ENCODE results near the gene POLR2C. TPM values are rescaled to one million over a fixed set of nuclear protein-coding genes. Genes with fewer than 3 reads are reported as not detected.

The POLR2C gene
- total RNA-seq, 1 donor from 2014 or later = 76.0 TPM

GRCh38 chr16:57507136-57508034 is 44.9 kb downstream of the POLR2C start:
- DNase-seq = peak; percentile 24

DNA sequence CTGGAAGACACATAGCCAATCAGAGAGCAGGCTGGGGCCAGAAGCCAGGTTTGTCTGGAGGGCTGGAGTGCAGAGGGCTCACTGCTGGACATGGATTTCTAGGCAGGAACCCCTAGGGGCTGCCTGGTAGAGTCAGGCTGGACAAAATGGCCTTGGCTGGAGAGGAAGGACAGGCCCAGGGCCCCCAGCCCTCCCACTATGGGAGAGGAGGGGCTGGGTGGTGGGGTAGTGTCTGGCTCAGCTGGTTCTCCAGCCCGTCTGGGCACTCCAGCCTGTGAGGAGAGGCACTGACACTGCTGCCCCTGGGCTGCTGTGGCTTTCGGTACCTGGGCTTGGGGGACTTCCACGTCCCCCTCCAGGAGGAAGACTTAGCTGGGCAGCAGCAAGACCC is 45.6 kb downstream of the POLR2C start:
- Histone ChIP-seq H3K4me1 (peaks cover 15% of the 10 kb centered on the region), H3K27me3 (ENCODE audit: low read depth) (no peaks in the 10 kb centered on the region), H3K36me3 (no peaks in the 10 kb centered on the region), H3K27ac (no peak overlapping the region), H3K9me3 (no peaks in the 10 kb centered on the region), H3K4me3 (no peak overlapping the region)
- no peak for DNase-seq
- intact Hi-C loops (cut with DNase I) = no loop called here
- no peak for ATAC-seq
- TF ChIP-seq CTCF (IDR thresholded peaks at IDR 0.05) = no peak

More at GRCh38 chr16:57507136-57508034, 44.9 kb downstream of the POLR2C start:
- intact Hi-C loops (cut with DNase I) = no loop called here
- no peak for TF ChIP-seq CTCF (IDR thresholded peaks at IDR 0.05)
- Histone ChIP-seq H3K36me3 (no peaks in the 10 kb centered on the region), H3K27me3 (ENCODE audit: low read depth) (no peaks in the 10 kb centered on the region), H3K9me3 (no peaks in the 10 kb centered on the region), H3K27ac (no peak overlapping the region), H3K4me3 (no peak overlapping the region), H3K4me1 (peaks cover 20% of the 10 kb centered on the region)
- no peak for ATAC-seq

DNA sequence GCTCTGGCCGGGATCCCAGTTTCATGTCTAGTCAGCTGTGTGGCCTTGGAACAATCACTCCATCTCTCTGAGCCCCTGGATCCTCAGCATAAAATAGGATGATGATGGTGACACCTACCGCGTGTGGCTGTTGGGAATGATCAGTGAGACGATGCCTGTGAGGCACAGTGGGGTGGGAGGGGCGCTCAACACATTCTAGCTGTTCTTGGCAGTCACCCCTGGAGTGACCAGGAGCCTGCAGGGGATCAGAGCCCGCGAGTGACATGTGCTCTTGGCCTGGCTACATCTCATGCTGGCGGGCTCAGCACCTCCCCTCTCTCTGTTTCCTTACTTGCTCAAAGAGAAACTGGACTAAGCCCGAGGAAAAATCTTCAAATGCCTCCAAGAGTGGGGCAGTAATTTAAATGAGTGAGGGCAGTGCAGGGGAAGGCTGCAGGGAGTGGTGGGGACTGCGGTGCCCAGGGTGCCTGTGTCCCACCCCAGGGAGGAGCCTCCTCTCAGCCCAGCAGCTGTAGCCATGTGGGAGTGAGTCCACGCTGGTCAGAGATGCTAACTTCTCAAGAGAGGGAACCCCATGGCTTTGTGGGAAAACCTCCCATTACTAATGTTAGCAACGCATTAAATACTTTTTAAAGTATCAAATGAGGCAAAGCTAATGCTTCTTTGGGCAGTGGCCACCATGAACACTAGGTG is 46.9 kb downstream of the POLR2C start:
- H3K27ac ChIP-seq = no peak overlapping the region
- no peaks in the 10 kb centered on the region for H3K27me3 ChIP-seq (ENCODE audit: low read depth)
- intact Hi-C loops (cut with DNase I) = no loop called here
- no peak overlapping the region for H3K4me3 ChIP-seq
- ATAC-seq (no peak), DNase-seq (peak; percentile 35)
- peaks cover 16% of the 10 kb centered on the region for H3K4me1 ChIP-seq
- no peaks in the 10 kb centered on the region for H3K9me3 ChIP-seq
- H3K36me3 ChIP-seq = no peaks in the 10 kb centered on the region
- no peak for TF ChIP-seq CTCF (IDR thresholded peaks at IDR 0.05)

GRCh38 chr16:57510016-57510871 is 47.8 kb downstream of the POLR2C start:
- Histone ChIP-seq H3K36me3 (no peaks in the 10 kb centered on the region), H3K9me3 (no peaks in the 10 kb centered on the region), H3K27me3 (ENCODE audit: low read depth) (no peaks in the 10 kb centered on the region), H3K4me1 (peaks cover 25% of the 10 kb centered on the region), H3K27ac (no peak overlapping the region), H3K4me3 (no peak overlapping the region)
- DNase-seq = peak; percentile 29
- TF ChIP-seq CTCF (IDR thresholded peaks at IDR 0.05) = no peak
- ATAC-seq = no peak
- intact Hi-C loops (cut with DNase I) = no loop called here

GRCh38 chr16:57512296-57513001 is 50.0 kb downstream of the POLR2C start:
- Histone ChIP-seq H3K27ac (no peak overlapping the region), H3K36me3 (no peaks in the 10 kb centered on the region), H3K4me3 (no peak overlapping the region), H3K27me3 (ENCODE audit: low read depth) (no peaks in the 10 kb centered on the region), H3K4me1 (peaks cover 28% of the 10 kb centered on the region), H3K9me3 (no peaks in the 10 kb centered on the region)
- DNase-seq (peak; percentile 35), ATAC-seq (no peak)
- intact Hi-C loops (cut with DNase I) = no loop called here
- TF ChIP-seq CTCF (IDR thresholded peaks at IDR 0.05) = no peak

Measured in lower lobe of right lung (tissue), 2 donors.